ENCODE data around the gene COX7B2. TPM values are rescaled to one million over a fixed set of nuclear protein-coding genes. Genes with fewer than 3 reads are reported as not detected.

Gene COX7B2
- total and polyA plus RNA-seq, 7 donors: not detected

- no peak for DNase-seq
- Histone ChIP-seq H3K4me3 (no peak overlapping the region), H3K9me3 (no peaks in the 10 kb centered on the region), H3K27me3 (no peaks in the 10 kb centered on the region), H3K4me1 (no peaks in the 10 kb centered on the region), H3K27ac (no peak overlapping the region), H3K36me3 (no peaks in the 10 kb centered on the region)
- TF ChIP-seq CTCF (IDR thresholded peaks at IDR 0.05) (no peak), EP300 (IDR thresholded peaks at IDR 0.05) (no peak), POLR2AphosphoS5 (IDR thresholded peaks at IDR 0.05) (no peak), POLR2A (IDR thresholded peaks at IDR 0.05) (no peak)
- intact Hi-C loops (cut with DNase I): no loop called here
- WGBS, 2 donors: 62 to 67% methylated on average over 3 of the region's 3 CpGs
Observed at GRCh38 chr4:46715468-46715867, 193.6 kb downstream of the COX7B2 start.

GRCh38 chr4:46698891-46699290 is 210.2 kb downstream of the COX7B2 start:
- H3K27me3 ChIP-seq: no peaks in the 10 kb centered on the region
- WGBS, 2 donors: 95% methylated on average over 16 of the region's 16 CpGs
- no peak overlapping the region for H3K27ac ChIP-seq
- no peaks in the 10 kb centered on the region for H3K9me3 ChIP-seq
- TF ChIP-seq CTCF (IDR thresholded peaks at IDR 0.05) (no peak), EP300 (IDR thresholded peaks at IDR 0.05) (no peak), POLR2A (IDR thresholded peaks at IDR 0.05) (no peak), POLR2AphosphoS5 (IDR thresholded peaks at IDR 0.05) (no peak)
- no peak overlapping the region for H3K4me3 ChIP-seq
- H3K4me1 ChIP-seq: no peaks in the 10 kb centered on the region
- DNase-seq: no peak
- intact Hi-C loops (cut with DNase I): no loop called here
- no peaks in the 10 kb centered on the region for H3K36me3 ChIP-seq

Other genes with a start within 250 kb of the COX7B2 start
- gene GABRA4, start 84.3 kb upstream of the COX7B2 start, total RNA-seq: under 1 TPM in 3 of 4 donors, not detected in 1; 0.14 to 0.36 (median 0.28) TPM
- gene GABRA4, start 84.3 kb upstream of the COX7B2 start, polyA plus RNA-seq: under 1 TPM in 1 of 3 donors, not detected in 2; 0.09 TPM
- gene GABRB1, start 122.3 kb upstream of the COX7B2 start, total RNA-seq: 1 to 10 TPM in 1 of 4 donors, under 1 TPM in 3; 0.36 to 1.7 (median 0.65) TPM
- gene GABRB1, start 122.3 kb upstream of the COX7B2 start, polyA plus RNA-seq: under 1 TPM in 1 of 3 donors, not detected in 2; 0.22 TPM